Measurements from ENCODE around the gene BACH1.
A peak's percentile ranks its signal among the peaks of the same experiment; 100 is the strongest.
"Not testable (repeated sequence)": the region's sequence is repeated elsewhere in the genome, so short reads cannot be mapped to it uniquely, and the experiment has no call there.

Gene BACH1

DNA sequence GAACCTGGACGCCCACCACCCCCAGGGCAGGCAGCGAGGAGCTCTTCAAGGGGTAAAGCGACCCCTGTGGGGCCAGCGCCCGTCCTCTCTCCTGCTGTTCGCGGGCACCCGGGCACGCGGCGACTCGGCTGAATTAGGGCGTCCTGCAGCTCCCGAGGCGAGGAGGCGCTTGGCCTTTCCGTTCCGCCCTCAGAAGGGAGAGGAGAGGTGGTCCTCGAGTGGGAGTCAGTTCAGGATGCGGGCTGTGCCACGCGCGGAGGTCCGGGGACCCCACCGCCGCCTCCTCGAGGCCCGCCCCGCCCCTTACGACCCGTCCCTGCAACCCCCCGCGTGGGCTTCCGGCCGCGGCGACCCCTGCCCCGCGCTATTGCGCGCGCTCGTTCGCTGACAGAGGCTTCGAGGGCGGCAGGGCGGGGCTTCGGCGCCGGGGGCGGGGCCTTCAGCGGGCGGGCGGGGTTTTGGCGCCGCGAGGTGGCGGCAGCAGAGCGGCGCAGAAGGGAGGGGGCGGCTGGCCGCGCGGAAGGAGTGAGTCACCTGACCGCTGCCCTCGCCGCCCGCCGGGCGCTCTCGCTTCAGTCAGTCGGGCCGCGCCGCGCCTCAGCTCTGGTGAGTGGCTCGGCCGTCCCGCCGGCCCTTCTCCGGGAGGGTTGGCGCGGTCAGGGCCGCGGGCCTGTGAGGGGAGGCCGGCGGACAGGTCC is at the start of gene BACH1:
TSS of gene BACH1 (plus strand) at position 575 of the 698 bp plus-strand sequence. CDS start 22,359 bp downstream, outside the sequence.
- DNase-seq, result peak; percentile 93

DNA sequence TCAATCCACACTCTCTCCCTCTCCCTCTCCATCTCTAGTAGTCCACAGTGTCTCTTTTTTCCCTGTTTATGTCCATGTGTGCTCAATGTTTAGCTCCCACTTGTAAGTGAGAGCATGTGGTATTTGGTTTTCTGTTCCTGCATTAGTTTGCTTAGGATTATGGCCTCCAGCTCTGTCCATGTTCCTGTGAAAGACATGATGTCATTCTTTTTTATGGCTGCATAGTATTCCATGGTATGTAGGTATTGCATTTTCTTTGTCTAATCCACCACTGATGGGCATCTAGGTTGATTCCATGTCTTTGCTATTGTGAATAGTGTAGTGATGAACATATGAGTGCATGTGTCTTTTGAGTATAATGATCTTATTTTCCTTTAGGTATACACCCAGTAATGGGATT is 49.4 kb upstream of the BACH1 start:
- DNase-seq, result not testable (repeated sequence)

DNA sequence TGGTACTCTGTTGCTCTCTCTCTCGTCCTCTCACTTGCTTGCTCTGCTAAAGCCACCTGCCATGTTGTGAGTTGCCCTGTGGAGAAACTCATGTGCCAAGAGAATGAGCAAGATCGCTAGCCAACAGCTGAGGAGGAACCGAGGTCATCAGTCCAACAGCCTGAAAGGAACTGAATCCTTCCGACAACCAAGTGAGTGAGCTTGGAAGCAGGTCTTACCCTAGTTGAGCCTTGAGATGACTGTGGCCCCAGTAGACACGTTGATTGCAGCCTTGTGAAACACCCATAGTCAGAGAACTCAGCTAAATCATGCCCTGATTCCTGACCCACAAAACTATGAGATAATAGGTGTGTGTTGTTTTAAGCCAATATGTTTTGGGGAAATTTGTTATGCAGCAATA is 48.1 kb upstream of the BACH1 start:
- no peak for DNase-seq

DNA sequence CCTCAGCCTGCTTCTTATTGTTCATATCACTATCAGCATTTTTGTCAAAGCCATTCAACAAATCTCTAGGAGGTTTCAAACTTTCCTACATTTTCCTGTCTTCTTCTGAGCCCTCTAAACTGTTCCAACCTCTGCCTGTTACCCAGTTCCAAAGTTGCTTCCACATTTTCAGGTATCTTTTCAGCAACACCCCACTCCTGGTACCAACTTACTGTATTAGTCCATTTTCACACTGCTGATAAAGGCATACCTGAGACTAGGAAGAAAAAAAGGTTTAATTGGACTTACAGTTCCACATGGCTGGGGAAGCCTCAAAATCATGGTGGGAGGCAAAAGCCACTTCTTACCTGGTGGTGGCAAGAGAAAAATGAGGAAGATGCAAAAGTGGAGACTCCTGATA is 44.9 kb upstream of the BACH1 start:
- not testable (repeated sequence) for DNase-seq

DNA sequence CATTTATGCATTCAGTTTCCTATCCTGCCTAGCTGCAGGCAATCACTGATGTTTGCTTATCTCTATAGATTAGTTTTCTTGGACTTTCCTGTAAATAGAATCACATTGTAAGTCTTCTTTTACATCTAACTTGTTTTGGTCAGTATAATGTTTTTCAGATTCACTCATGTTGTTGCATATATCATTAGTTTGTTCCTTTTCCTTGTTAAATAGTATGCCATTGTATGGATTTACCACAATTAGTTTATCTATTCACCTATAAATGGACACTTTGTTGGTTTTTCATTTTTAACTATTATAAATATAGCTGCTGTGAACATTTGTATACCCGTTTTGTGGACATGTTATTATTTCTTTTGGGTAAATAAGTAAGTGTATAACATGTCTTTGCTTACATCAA is 44.2 kb upstream of the BACH1 start:
- DNase-seq, result no peak

DNA sequence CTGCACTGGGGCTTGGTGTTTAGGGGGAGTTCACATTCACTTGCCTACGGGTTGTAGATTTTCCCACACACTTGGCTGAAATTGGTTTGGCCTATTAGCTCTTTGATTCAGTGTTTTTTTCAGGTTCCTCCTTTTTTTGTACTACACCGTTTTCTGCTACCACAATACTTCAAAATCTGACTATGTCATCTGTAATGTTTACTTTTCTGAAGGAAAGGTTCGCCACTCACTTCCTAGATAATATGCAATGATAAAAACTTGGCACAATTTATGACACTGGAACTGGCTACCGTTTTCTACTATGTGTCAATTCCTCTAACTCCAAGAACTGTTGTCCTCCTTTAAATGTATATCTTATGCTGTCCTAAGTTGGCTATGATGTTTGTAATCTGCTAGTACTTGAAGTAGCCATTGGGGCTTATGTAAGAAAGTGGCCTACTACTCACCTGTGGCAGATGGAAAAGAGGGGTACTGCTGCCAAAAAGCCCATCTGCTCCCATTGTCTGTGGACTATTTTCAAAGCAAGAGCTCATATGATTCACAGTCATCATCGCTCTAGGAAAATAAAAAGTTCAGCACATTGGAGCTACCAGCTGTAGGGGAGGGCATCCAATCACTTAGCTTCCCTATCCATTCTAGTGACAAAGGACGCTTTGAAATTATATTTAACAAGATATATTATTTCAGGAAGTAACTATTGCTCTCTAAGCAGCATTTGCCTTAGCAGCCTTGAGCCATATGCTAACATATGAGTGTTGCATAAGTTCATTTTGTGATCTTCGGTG is 42.4 kb upstream of the BACH1 start:
- no peak for DNase-seq

DNA sequence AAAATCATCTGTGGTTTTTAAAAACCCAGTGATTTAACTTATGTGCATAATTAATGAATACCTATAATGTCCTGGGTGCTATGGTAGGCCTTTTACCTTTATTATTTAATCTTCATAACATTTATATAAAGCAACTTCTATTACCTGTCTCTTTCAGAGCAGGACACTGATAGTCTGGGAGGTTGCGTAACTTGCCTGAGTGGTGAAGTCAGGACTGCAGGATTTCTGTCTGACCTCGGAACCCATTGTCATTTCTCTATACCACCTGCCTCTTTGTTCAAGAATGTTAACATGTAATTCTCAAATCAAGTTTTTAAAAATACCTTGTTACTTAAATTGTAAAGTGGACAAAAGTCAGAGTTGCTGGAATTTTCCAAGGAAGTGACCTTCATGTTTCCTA is 41.0 kb upstream of the BACH1 start:
- DNase-seq, result no peak

DNA sequence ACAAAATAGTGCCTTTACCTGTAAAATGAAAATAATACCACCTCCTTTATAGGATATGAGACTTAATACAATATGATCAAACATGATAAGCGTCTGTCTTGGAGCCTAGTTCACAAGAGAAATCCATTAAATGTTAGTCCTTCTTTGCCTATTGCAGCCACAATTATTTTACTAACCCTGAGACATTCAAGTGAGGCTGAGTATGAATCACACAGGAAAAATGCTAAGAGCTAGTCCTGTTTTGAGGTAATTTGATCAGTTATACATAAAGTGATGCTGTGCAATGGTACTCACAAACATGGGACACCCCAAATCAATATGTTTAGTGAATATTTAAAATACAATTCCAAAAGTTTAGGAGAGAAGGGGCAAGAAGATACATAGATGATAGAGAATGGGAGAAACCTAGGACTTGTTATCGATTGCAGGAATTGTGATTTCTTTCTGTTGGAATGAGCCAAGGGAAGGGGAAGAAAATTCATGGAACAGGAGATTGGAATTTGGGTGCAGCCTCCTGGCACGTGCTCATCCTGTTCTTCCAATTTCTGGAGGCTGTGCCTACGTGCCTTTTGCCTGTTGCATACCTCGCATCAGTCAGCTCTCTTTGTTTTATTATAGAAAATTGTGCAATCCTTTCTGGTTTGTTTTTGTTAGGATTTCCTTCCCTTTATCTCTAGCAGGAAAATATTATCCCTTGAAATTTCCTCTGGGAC is 39.9 kb upstream of the BACH1 start:
- peak; percentile 89 for DNase-seq

DNA sequence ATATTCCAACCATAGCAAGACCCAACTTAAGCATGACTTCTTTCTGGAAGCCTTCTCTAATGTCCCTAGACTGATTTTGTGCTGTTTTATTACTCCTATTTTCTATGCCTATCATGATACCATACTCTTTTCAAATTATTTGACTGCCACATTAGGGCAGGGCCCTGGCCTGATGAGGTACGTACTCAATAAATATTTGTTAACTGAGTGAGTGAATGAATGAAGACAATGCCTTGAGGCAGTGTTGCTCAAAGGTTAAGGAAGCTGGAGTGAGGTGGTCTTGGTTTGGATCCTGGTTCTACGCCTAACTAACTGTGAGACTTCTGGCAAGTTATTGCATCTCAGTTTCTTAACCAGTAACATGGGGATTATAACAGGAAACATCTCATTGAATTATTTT is 38.3 kb upstream of the BACH1 start:
- no peak for DNase-seq

DNA sequence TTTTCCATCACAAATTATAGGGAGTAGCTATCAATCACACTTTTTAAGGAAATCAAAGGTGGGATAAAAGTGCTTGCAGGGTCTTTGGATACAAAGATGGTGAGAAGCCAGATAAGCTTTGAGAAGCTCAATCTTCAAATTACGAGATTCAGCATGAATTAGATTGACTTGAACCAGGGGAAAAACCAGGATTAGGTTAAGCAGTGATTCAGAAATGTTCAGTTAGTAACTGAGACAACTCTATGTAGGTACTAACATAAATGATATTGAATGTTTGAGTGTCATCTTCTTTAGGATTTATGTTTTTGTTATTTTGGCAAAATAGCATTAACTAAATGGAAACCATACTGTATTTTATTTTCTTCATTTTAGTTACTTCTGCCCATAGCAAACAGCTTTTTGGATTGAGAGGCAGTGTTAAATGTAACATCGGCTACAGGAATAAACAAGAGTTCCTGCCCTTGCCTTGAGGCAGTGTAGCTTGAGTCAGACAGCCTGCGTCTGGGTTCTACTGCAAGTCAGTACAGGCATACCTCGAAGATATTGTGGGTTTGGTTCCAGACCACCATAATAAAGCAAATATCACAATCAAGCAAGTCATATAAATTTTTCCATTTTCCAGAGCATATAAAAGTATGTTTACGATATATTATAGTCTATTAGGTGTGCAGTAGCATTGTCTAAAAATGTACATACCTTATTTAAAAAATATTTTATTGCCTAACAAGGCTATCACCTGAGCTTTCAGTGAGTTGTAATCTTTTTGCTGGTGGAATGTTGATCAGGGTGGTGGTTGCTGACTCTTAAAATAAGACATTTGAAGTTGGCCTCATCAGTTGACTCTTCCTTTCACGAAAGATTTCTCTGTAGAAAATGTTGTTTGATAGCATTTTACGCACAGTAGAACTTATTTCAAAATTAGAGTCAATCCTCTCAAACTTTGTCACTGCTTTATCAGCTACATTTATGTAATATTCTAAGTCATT is 36.9 kb upstream of the BACH1 start:
- DNase-seq, result no peak

DNA sequence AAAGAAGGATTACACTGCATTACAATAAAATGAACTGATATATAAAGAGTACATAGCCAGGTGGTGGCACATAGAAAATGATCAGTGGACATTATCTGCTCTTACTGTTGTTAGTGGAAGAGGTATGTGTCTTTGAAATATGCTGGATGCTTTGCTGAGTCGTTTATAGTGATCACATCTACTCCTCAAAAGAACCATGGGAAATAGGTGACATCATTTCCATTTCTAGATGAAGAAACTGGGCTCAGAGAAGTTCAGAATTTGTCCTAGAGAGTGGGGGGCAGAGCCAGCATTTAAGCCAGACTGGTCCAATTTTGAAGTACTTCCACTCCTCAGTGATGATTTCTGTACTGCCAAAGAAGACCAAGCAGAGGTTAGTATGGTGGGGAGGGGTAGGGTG is 34.0 kb upstream of the BACH1 start:
- peak; percentile 33 for DNase-seq

DNA sequence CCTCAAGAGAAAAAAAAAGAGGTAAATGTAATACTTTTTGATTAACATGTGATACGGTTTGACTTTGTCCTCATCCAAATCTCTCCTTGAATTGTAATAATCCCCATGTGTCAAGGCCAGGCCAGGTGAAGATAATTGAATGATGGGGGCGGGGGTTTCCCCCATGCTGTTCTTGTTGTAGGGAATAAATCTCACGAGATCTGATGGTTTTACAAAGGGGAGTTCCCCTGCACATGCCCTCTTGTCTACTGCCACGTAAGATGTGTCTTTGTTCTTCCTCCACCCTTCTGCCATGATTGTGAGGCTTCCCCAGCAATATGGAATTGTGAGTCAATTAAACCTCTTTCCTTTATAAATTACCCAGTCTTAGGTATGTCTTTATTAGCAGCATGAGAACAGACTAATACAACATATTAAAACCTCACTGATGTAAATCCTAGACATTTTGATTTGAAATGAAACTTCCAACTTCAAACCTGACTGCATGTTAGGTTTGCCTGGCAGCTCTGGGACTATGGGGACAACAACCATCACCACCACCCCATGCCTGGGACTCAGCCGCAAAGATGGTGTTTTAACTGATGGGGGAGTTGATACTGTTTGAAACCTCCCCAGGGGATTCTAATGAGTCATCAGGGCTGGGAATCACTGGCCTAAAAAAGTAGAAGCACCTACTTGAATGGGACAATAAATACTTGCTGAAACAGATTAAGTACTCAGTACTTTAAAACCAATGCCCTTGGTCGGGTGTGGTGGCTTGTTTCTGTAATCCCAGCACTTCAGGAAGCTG is 32.8 kb upstream of the BACH1 start:
- peak; percentile 42 for DNase-seq

DNA sequence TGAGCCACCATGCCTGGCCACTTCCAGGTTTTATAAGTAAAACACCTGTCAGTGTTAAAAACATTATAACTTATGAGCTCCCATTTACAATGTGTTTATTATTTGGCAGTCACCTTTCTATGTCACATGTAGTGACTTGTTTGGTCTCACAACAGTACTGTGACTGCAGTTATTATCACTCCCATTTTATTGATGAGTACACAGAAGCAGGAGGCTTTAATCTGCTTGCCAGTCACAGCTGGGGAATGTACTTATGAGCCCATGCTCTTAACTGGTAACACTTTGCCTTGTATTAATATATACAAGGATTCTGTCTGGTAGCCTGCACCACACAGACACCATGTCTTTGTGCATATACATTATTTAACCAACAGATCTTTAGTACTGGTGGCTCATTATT is 31.1 kb upstream of the BACH1 start:
- no peak for DNase-seq

DNA sequence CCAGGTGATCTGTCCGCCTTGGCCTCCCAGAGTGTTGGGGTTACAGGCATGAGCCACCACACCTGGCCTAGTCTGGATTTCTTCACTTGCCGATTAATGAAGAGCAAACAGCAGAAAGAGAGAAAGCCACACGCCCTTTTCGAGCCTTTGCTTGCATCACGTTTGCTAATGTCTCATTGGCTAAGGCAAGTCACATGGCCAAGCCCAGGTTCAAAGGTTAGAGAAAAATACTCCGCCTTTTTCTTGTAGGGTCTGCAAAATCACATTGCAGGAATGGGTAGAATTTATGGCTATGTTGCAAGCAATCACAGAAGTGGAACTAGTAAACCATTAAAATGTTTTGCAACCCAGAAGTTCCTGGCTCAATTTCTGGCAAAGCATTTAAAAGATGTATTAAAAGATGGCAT is 26.8 kb upstream of the BACH1 start:
- DNase-seq, result no peak

DNA sequence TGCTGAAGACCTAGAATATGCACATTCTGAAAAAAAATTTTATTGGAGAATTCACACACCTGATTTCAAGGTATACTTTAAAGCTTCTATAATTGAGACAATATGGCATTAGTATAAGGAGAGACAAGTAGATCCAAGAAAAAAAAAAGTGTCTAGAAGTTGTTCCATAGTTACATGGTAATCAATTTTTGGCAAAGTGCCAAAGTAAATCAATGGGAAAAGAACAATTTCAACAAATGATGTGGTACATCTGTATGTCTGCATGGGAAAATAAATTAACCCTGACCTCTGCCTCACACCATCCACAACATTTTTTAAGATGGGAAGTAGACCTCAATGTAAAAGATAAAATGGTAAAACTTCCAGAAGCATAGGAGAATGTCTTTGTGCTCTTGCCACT is 21.3 kb upstream of the BACH1 start:
- no peak for DNase-seq

DNA sequence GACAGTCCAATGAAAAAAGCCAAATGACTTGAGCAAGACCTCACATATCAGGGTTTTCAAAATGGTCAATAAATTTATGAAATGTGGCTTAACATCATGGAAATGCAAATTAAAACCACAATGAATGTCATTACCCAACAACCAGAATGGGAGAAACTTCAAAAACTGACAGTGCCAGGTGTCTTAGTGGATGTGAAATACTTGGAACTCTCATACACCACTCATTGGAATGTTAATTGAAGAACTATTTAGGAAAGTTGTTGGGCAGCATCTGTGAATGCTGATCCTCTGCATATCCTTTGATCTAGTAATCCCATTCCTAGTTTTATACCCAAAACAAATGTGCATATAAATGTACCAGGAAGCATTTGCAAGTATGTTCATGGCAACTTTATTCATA is 19.2 kb upstream of the BACH1 start:
- no peak for DNase-seq

DNA sequence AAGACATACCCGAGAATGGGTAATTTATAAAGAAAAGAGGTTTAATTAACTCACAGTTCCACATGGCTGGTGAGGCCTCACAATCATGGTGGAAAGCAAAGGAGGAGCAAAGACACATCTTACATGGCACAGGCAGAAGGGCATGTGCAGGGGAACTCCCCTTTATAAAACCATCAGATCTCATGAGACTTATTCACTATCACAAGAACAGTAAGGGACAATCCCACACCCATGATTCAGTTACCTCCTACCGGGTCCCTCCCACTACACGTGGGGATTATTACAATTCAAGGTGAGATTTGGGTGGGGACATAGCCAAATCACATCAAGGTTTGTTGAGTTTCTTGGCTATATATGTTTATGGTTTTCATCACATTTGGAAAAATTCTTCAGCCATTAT is 16.9 kb upstream of the BACH1 start:
- DNase-seq, result not testable (repeated sequence)

DNA sequence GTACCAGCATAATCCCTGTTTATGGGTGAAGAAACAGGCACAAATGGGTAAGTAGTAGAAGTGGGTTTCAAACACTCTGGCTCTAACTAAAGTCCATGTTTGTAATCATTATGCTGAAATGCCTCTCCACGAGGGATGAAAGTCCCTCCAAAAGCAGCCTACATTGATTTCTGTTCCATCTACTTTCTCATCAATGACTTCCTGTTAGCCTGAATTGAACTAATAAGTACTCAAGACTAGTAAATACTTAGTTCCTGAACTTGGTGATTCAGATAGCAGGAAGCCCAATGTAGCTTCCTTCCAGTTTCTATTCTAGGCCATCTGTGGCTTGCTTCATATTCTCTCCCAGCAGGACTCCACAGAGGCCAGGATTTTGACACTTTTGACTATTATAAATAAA is 11.3 kb upstream of the BACH1 start:
- no peak for DNase-seq

DNA sequence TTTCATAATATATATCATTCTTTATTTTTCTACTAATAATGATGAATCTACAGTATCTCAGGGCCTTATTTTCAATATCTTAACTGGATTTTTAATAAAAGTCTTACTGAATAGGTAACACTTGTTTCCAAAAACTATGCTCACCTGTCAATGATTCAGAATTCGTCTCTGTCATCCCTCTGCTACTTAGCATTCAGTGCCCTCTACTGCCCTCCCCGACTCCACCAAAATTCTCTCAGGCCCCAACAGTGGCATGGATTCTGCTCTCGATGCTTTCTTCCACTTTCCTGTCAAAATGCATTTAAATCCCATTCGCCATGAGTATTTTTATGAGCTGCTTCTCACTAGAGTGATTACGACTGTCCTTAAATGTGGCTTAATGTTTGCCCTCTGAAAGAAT is 10.5 kb upstream of the BACH1 start:
- DNase-seq, result no peak

DNA sequence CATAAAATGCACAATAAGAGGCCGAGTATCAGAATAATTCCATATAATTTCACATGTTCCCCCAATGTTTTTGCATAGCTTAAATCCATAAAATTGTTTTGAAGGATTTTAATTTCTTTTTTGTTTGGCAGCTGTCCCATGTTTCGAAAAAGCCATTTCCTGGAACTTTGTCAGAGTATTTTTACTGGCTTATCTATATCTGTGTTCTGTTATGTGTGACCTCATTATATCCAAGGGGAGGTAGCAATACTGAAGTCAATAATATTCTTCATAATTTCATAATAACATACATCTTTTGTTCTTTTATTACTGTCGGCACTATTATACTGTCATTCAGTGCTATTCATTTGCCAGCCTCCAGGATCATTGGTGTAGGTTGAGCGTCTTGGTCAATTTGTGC is 9.4 kb upstream of the BACH1 start:
- DNase-seq, result no peak

DNA sequence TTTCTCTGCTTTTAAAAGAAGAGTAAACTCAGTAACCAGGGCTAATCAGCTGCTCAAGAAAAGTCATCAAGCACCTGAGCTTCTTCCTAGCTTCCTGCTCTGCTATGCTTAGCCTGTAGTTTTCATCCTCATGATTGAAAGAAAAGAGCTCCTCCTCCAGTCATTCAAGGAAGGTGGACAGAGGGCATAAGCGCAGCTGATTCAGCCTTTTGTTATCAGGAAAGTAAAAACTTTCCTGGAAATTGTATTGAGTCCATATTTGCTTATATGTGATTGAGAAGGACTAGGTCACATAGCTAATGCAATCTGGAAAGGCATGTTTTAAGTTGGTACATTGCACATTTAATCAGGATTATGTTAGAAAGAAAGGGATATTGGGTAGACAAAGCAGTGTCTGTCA is 8.5 kb upstream of the BACH1 start:
- no peak for DNase-seq

DNA sequence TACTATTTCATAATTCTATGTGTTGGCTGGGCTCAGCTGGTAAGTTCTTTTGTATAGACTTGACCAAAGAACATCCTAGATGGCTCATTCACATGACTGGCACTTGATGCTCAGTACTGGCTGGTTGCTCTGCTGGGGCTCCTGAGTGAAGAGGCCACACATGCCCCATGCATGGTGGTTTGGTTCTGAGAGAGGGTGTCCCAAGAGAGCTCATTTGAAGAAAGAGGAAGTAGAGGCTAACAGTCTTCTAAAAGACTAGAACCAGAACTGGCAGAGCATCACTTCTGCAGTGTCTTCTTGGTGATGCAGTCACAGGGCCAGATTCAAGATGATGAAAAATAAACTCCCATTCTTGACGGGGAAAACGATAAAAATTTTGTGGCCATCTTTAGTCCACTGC is 5.2 kb upstream of the BACH1 start:
- DNase-seq, result no peak

All from fibroblast of skin of right biceps (primary cell).